Breast epithelium (tissue), 3 donors: ENCODE data around the gene VSIR.

ENCODE experiments used
- CTCF ChIP-seq, 3 donors: fragments of 450-650 bp; IDR thresholded peaks; one replicate each; pipeline ENCODE4 v1.5.1; 2016 to 2017; ENCODE audit warnings: antibody characterized with exemption in 3 of 3, mild to moderate bottlenecking in 3 of 3, moderate library complexity in 3 of 3
- POLR2A ChIP-seq: fragments of 450-650 bp; IDR thresholded peaks from one replicate; pipeline ENCODE4 v1.6.1; 2016; ENCODE audit warnings: antibody characterized with exemption, mild to moderate bottlenecking, moderate library complexity

GRCh38 chr10:71765176-71765904 lies 8.0 kb downstream of the VSIR start:
- TF ChIP-seq CTCF (IDR thresholded peaks at IDR 0.05) (no peak), POLR2A (no peak)
